HEK293 (cell line): ENCODE results near the gene ATPAF2.
A peak's percentile ranks its signal among the peaks of the same experiment; 100 is the strongest.

Experiments
- CTCF ChIA-PET: fragments of 350-600 bp; formaldehyde crosslinking; extraction: SDS; loops from one replicate; lab custom pipeline; 2021; ENCODE audit warnings: antibody characterized with exemption; lab: Yijun Ruan, JAX
- POLR2A ChIA-PET: fragments of 300-600 bp; formaldehyde crosslinking; extraction: SDS; loops from one replicate; lab custom pipeline; 2020; ENCODE audit warnings: antibody characterized with exemption, inconsistent platforms; lab: Yijun Ruan, JAX
- H3K27ac ChIP-seq: fragments of 200-500 bp; sonication (Bioruptor generic); 2 replicates; pipeline ENCODE4 v1.5.1; 2014; ENCODE audit warnings: low read depth, low read length, control low read depth, inconsistent platforms; ENCODE audit errors: extremely low read depth
- H3K36me3 ChIP-seq, 2 experiments: fragments of 200-500 bp in 1 of 2; sonication (Bioruptor generic) in 1 of 2; 1 replicate in 1 of 2; 2 replicates in 1 of 2; pipeline ENCODE4 v1.5.1; 2014 to 2017; ENCODE audit warnings: inconsistent platforms in 2 of 2, low read length in 2 of 2; ENCODE audit not compliant: control insufficient read depth in 2 of 2, insufficient read depth in 1 of 2
- H3K4me1 ChIP-seq: fragments of 200-500 bp; sonication (Bioruptor generic); 2 replicates; pipeline ENCODE4 v1.5.1; 2014; ENCODE audit warnings: mild to moderate bottlenecking, low read length, inconsistent platforms; ENCODE audit not compliant: control insufficient read depth, insufficient read depth
- H3K4me3 ChIP-seq: 2 replicates; pipeline ENCODE4 v1.5.1; 2011; ENCODE audit warnings: low read depth, mild to moderate bottlenecking, control low read depth, low read length, moderate library complexity
- H3K9me3 ChIP-seq: fragments of 200-500 bp; sonication (Bioruptor generic); 2 replicates; pipeline ENCODE4 v1.5.1; 2014; ENCODE audit warnings: low read depth, low read length, inconsistent platforms; ENCODE audit not compliant: control insufficient read depth, insufficient read depth
- BCL6B ChIP-seq: fragments of 450-650 bp; formaldehyde crosslinking; IDR thresholded peaks from 2 replicates; pipeline ENCODE4 v1.5.1; 2017; ENCODE audit warnings: missing biosample characterization, missing genetic modification characterization
- CTCF ChIP-seq: fragments of 450-650 bp; formaldehyde crosslinking; IDR thresholded peaks from 2 replicates; pipeline ENCODE4 v1.5.1; 2016; ENCODE audit warnings: missing biosample characterization, missing genetic modification characterization
- KLF1 ChIP-seq: fragments of 450-650 bp; formaldehyde crosslinking; IDR thresholded peaks from 2 replicates; pipeline ENCODE4 v1.5.1; 2016; ENCODE audit warnings: missing biosample characterization, missing genetic modification characterization
- KLF8 ChIP-seq: fragments of 450-650 bp; formaldehyde crosslinking; IDR thresholded peaks from 2 replicates; pipeline ENCODE4 v1.5.1; 2016; ENCODE audit warnings: missing biosample characterization, missing genetic modification characterization
- PRDM1 ChIP-seq: fragments of 450-650 bp; formaldehyde crosslinking; IDR thresholded peaks from 2 replicates; pipeline ENCODE4; 2016; ENCODE audit warnings: missing biosample characterization, missing genetic modification characterization
- RBAK ChIP-seq: fragments of 450-650 bp; formaldehyde crosslinking; IDR thresholded peaks from 2 replicates; pipeline ENCODE4 v1.5.1; 2016; ENCODE audit warnings: missing biosample characterization, missing genetic modification characterization
- YY1 ChIP-seq: fragments of 450-650 bp; formaldehyde crosslinking; IDR thresholded peaks from 2 replicates; pipeline ENCODE4 v1.5.1; 2018; ENCODE audit warnings: missing biosample characterization, missing genetic modification characterization
- ZBTB11 ChIP-seq: fragments of 450-650 bp; formaldehyde crosslinking; conservative IDR thresholded peaks from 2 replicates; pipeline ENCODE4 v1.5.1; 2016; ENCODE audit warnings: low read depth, missing biosample characterization, missing genetic modification characterization
- ZBTB44 ChIP-seq: fragments of 450-650 bp; IDR thresholded peaks from 2 replicates; pipeline ENCODE4 v1.5.1; 2018; ENCODE audit warnings: missing biosample characterization, mild to moderate bottlenecking, missing genetic modification characterization
- ZBTB7A ChIP-seq: fragments of 450-650 bp; formaldehyde crosslinking; IDR thresholded peaks from 2 replicates; pipeline ENCODE4 v1.5.1; 2016; ENCODE audit warnings: low read depth, missing biosample characterization, missing genetic modification characterization
- ZFHX2 ChIP-seq: fragments of 450-650 bp; formaldehyde crosslinking; conservative IDR thresholded peaks from 2 replicates; pipeline ENCODE4 v1.5.1; 2016; ENCODE audit warnings: missing biosample characterization, missing genetic modification characterization
- ZNF121 ChIP-seq: fragments of 450-650 bp; formaldehyde crosslinking; IDR thresholded peaks from 2 replicates; pipeline ENCODE4 v1.5.1; 2016; ENCODE audit warnings: missing biosample characterization, missing genetic modification characterization
- ZNF175 ChIP-seq: fragments of 450-650 bp; formaldehyde crosslinking; IDR thresholded peaks from 2 replicates; pipeline ENCODE4 v1.5.1; 2016; ENCODE audit warnings: missing biosample characterization, missing genetic modification characterization
- ZNF24 ChIP-seq: fragments of 450-650 bp; formaldehyde crosslinking; IDR thresholded peaks from 2 replicates; pipeline ENCODE4 v1.5.1; 2016; ENCODE audit warnings: missing biosample characterization, missing genetic modification characterization
- ZNF324 ChIP-seq: fragments of 450-650 bp; formaldehyde crosslinking; IDR thresholded peaks from 2 replicates; pipeline ENCODE4 v1.5.1; 2016; ENCODE audit warnings: missing biosample characterization, missing genetic modification characterization
- ZNF335 ChIP-seq: fragments of 450-650 bp; formaldehyde crosslinking; conservative IDR thresholded peaks from 2 replicates; pipeline ENCODE4 v1.5.1; 2016; ENCODE audit warnings: missing biosample characterization, missing genetic modification characterization
- ZNF362 ChIP-seq: fragments of 450-650 bp; formaldehyde crosslinking; IDR thresholded peaks from 2 replicates; pipeline ENCODE4 v1.5.1; 2016; ENCODE audit warnings: missing biosample characterization, missing genetic modification characterization
- ZNF501 ChIP-seq: fragments of 450-650 bp; formaldehyde crosslinking; IDR thresholded peaks from 2 replicates; pipeline ENCODE4 v1.5.1; 2016; ENCODE audit warnings: missing biosample characterization, missing genetic modification characterization
- ZNF518A ChIP-seq: fragments of 450-650 bp; formaldehyde crosslinking; conservative IDR thresholded peaks from 2 replicates; pipeline ENCODE4 v1.5.1; 2016; ENCODE audit warnings: low read depth, missing biosample characterization, missing genetic modification characterization
- ZNF521 ChIP-seq: fragments of 450-650 bp; formaldehyde crosslinking; IDR thresholded peaks from 2 replicates; pipeline ENCODE4 v1.5.1; 2017; ENCODE audit warnings: missing biosample characterization, mild to moderate bottlenecking, missing genetic modification characterization
- ZNF654 ChIP-seq: fragments of 450-650 bp; formaldehyde crosslinking; IDR thresholded peaks from 2 replicates; pipeline ENCODE4 v1.5.1; 2016; ENCODE audit warnings: low read depth, missing biosample characterization, missing genetic modification characterization
- ZNF76 ChIP-seq: fragments of 450-650 bp; formaldehyde crosslinking; IDR thresholded peaks from 2 replicates; pipeline ENCODE4; 2016; ENCODE audit warnings: low read depth, missing biosample characterization, missing genetic modification characterization, borderline replicate concordance
- ZSCAN30 ChIP-seq: fragments of 450-650 bp; IDR thresholded peaks from 2 replicates; pipeline ENCODE4 v1.5.1; 2018; ENCODE audit warnings: missing biosample characterization, mild to moderate bottlenecking, missing genetic modification characterization, moderate library complexity

The ATPAF2 gene

GRCh38 chr17:18033442-18034099 is 5.4 kb downstream of the ATPAF2 start:
- Histone ChIP-seq H3K36me3 (no peaks in the 10 kb centered on the region; a peak in 1 of 3 replicates), H3K4me3 (no peak overlapping the region), H3K27ac (no peak overlapping the region), H3K4me1 (no peaks in the 10 kb centered on the region; the same call in 1 of the 2 replicates), H3K9me3 (no peaks in the 10 kb centered on the region)
- POLR2A ChIA-PET = interaction anchor here (0.8 to 1.4 kb wide), 4 partner anchors 9 to 198 kb away, joined by 3 to 6 read pairs (median 4); partner anchors contain the start of genes DRC3 and TOM1L2
- CTCF ChIA-PET = interaction anchor here (0.5 to 8.1 kb wide), 44 partner anchors 9 to 1944 kb away, joined by 3 to 74 read pairs (median 4); partner anchors contain the start of genes AKAP10, DRC3, SREBF1 and TOM1L2
- TF ChIP-seq KLF8 (no peak), ZFHX2 (tag by site-specific recombination) (no peak), ZNF501 (tag by site-specific recombination) (no peak), RBAK (tag by site-specific recombination) (no peak), PRDM1 (tag by site-specific recombination) (no peak), ZNF335 (peak; percentile 24), ZBTB44 (tag by site-specific recombination) (no peak), ZNF654 (tag by site-specific recombination) (peak; percentile 98), CTCF (tag by site-specific recombination) (peak; percentile 65; the same call in 1 of the 2 replicates), ZBTB7A (tag by site-specific recombination) (no peak), BCL6B (tag by site-specific recombination) (no peak), ZNF24 (tag by site-specific recombination) (no peak), ZSCAN30 (tag by site-specific recombination) (peak; percentile 69; the same call in 1 of the 2 replicates), ZNF362 (tag by site-specific recombination) (0 out of 2 replicates have a peak, but pooled peaks have one; percentile 54), ZNF175 (tag by site-specific recombination) (no peak), KLF1 (tag by site-specific recombination) (no peak), ZNF121 (tag by site-specific recombination) (peak; percentile 98), ZNF324 (tag by site-specific recombination) (no peak), YY1 (tag by site-specific recombination) (no peak), ZNF518A (tag by site-specific recombination) (peak; percentile 49), ZNF521 (tag by site-specific recombination) (no peak), ZBTB11 (tag by site-specific recombination) (peak; percentile 39; the same call in 1 of the 2 replicates), ZNF76 (tag by site-specific recombination) (peak; percentile 56; the same call in 1 of the 2 replicates)
